GM10248 (cell line): ENCODE data around the gene FADS2.

Experiments
- CTCF ChIA-PET: fragments of 300-600 bp; sonication (Branson Sonifier 250); formaldehyde crosslinking; extraction: SDS; loops from one replicate; lab custom pipeline; 2021; ENCODE audit warnings: antibody characterized with exemption; lab: Yijun Ruan, JAX
- POLR2A ChIA-PET: fragments of 350-650 bp; sonication (Branson Sonifier 250); formaldehyde crosslinking; extraction: SDS; loops from one replicate; lab custom pipeline; 2020; ENCODE audit warnings: antibody characterized with exemption; lab: Yijun Ruan, JAX
- DNase-seq: peaks from one replicate; pipeline ENCODE4 v3.0.0; 2012; ENCODE audit errors: extremely low spot score
- TF ChIP-seq, protein P1 (sequence below): IDR thresholded peaks from 2 replicates; pipeline ENCODE4 v1.5.1; 2012; ENCODE audit warnings: mild to moderate bottlenecking, low read depth; ENCODE audit errors: extremely low read depth, missing control alignments, control extremely low read depth

Gene FADS2

DNA sequence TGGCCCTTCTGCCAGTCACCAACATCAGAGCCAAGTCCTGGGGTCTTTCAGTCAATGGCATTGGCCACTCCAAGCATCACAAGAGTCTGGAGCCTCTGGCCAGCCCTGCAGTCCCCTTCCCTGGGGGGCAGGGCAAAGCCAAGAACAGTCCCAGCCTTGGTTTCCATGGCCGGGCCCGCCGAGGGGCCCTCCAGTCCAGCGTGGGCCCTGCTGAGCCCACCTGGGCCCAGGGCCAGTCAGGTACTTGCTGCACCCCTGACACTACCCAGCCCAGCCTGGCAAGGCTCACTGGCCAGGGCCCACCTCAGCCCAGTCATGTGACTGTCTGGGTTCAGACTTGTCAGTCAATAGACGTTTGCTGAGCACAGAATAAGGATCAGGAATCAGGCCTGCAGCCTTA is 46.5 kb upstream of the FADS2 start:
- TF ChIP-seq, protein P1, sequence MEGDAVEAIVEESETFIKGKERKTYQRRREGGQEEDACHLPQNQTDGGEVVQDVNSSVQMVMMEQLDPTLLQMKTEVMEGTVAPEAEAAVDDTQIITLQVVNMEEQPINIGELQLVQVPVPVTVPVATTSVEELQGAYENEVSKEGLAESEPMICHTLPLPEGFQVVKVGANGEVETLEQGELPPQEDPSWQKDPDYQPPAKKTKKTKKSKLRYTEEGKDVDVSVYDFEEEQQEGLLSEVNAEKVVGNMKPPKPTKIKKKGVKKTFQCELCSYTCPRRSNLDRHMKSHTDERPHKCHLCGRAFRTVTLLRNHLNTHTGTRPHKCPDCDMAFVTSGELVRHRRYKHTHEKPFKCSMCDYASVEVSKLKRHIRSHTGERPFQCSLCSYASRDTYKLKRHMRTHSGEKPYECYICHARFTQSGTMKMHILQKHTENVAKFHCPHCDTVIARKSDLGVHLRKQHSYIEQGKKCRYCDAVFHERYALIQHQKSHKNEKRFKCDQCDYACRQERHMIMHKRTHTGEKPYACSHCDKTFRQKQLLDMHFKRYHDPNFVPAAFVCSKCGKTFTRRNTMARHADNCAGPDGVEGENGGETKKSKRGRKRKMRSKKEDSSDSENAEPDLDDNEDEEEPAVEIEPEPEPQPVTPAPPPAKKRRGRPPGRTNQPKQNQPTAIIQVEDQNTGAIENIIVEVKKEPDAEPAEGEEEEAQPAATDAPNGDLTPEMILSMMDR, result no peak
- no peak for DNase-seq
- CTCF ChIA-PET, result interaction anchor here (1.0 to 5.1 kb wide), 7 partner anchors 8 to 300 kb away, joined by 3 to 31 read pairs (median 9); no protein-coding TSS in a partner anchor
- POLR2A ChIA-PET, result no interaction called here

- TF ChIP-seq, protein P1, result no peak
- POLR2A ChIA-PET, result interaction anchor here (0.7 kb wide), 1 partner anchor 10 kb away, joined by 4 read pairs; no protein-coding TSS in a partner anchor
- CTCF ChIA-PET, result interaction anchor here (0.9 to 5.1 kb wide), 6 partner anchors 8 to 265 kb away, joined by 3 to 31 read pairs (median 6); no protein-coding TSS in a partner anchor
- DNase-seq, result no peak
Measured at GRCh38 chr11:61782299-61782698, 45.8 kb upstream of the FADS2 start.

- TF ChIP-seq, protein P1, result no peak
- ChIA-PET CTCF (interaction anchor here (0.9 to 5.1 kb wide), 6 partner anchors 7 to 266 kb away, joined by 3 to 31 read pairs (median 6); no protein-coding TSS in a partner anchor), POLR2A (no interaction called here)
- no peak for DNase-seq
Measured at GRCh38 chr11:61782841-61783240, 45.3 kb upstream of the FADS2 start.

DNA sequence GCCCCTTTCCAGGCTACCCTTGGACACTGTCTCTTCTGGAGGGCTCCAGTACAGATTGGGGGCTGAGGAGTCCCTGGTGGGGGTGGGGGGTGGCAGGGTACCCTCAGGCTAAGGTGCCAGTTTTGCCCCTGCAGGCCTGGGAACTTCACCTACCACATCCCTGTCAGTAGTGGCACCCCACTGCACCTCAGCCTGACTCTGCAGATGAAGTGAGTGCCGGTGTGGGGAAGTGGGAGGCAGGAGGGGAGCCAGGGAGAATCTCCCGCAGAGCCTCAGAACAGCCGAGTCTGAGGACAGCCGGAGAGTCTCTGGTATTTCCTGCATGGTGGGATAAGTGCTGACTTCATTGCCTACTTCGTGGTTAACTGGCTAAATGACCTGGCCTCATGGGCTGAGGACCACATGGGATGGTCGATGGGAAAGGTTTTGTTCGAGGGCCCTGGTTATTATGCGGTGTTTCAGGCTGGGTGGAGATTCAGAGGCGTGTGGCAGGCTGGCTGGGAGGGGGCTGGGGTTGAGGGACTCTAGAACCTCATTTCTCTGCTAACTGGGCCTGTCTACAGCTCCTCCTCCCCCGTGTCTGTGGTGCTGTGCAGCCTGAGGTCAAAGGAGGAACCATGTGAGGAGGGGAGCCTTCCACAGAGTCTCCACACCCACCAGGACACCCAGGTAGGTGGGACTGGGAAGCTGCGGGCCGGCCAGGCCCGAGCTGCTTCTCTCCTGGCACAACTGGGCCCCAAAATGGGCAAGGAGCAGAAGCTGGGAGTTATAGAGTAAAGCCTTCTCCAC is 44.2 kb upstream of the FADS2 start:
- ChIA-PET CTCF (interaction anchor here (1.0 to 2.0 kb wide), 6 partner anchors 8 to 324 kb away, joined by 3 to 8 read pairs (median 4); partner anchors contain the start of genes FEN1 and TMEM258), POLR2A (no interaction called here)
- TF ChIP-seq, protein P1, result no peak
- DNase-seq, result no peak

GRCh38 chr11:61784506-61784805 is 43.6 kb upstream of the FADS2 start:
- CTCF ChIA-PET, result interaction anchor here (1.0 to 2.0 kb wide), 6 partner anchors 8 to 324 kb away, joined by 3 to 8 read pairs (median 4); partner anchors contain the start of genes FEN1 and TMEM258
- no peak for DNase-seq
- POLR2A ChIA-PET, result no interaction called here
- TF ChIP-seq, protein P1, result no peak

- ChIA-PET POLR2A (no interaction called here), CTCF (interaction anchor here (1.6 to 8.3 kb wide), 5 partner anchors 10 to 296 kb away, joined by 3 to 91 read pairs (median 8); no protein-coding TSS in a partner anchor)
- no peak for DNase-seq
- TF ChIP-seq, protein P1, result no peak
Measured at GRCh38 chr11:61785837-61786402, 42.2 kb upstream of the FADS2 start.
